Measurements from ENCODE around the gene KLHDC7B. TPM values are rescaled to one million over a fixed set of nuclear protein-coding genes. Genes with fewer than 3 reads are reported as not detected.

Gene KLHDC7B
- total and polyA plus RNA-seq, 2 of the 13 experiments (the other 11 are each of a cell fraction or from before 2014, with no cell fraction given): 0.11 TPM; not detected in 1

GRCh38 chr22:50527921-50528681 lies 17.6 kb upstream of the KLHDC7B start (continued):
- TF ChIP-seq REPIN1 (CRISPR knock-in tag; IDR thresholded peaks at IDR 0.05; ENCODE audit: borderline replicate concordance, low read depth) (no peak), ZNF329 (CRISPR knock-in tag; IDR thresholded peaks at IDR 0.05; ENCODE audit: low read depth) (no peak), FLYWCH1 (CRISPR knock-in tag; IDR thresholded peaks at IDR 0.05) (no peak), PHF21A (CRISPR knock-in tag; IDR thresholded peaks at IDR 0.05) (no peak), ZNF121 (CRISPR knock-in tag; IDR thresholded peaks at IDR 0.05) (peak; percentile 51; the same call in 1 of the 2 replicates)

GRCh38 chr22:50528682-50529415 lies 16.9 kb upstream of the KLHDC7B start:
- ATAC-seq: no peak
- intact Hi-C loops (cut with micrococcal nuclease; ENCODE audit: unreplicated experiment): loop anchor here (5.0 kb wide), 1 partner anchor 33 kb away; the partner anchor contains the start of gene SYCE3
- Histone ChIP-seq H3K36me3 (replicated peaks in 1 of 2; ENCODE audit: control insufficient read depth in 1 of 2, insufficient read depth in 2 of 2, low read length in 2 of 2) (no peaks in the 10 kb centered on the region), H3K9me3 (ENCODE audit: low read length) (no peaks in the 10 kb centered on the region), H3K4me3 (replicated peaks in 1 of 3; ENCODE audit: insufficient read depth in 1 of 3, low read depth in 2 of 3, low read length in 3 of 3) (no peak overlapping the region; a peak in 1 of 6 replicates), H3K79me2 (ENCODE audit: insufficient read depth, low read length) (peaks cover 14% of the 10 kb centered on the region), H3K9ac (ENCODE audit: insufficient read depth, low read depth, low read length) (no peak overlapping the region), H4K20me1 (ENCODE audit: insufficient read depth, low read length) (peaks cover 8% of the 10 kb centered on the region), H3K27me3 (ENCODE audit: control insufficient read depth in 1 of 2, insufficient read depth in 2 of 2, low read length in 2 of 2) (0 out of 5 replicates have a peak, but pooled peaks cover 0 to 4% of the 10 kb centered on the region in 2 experiments), H2AFZ (ENCODE audit: low read length) (no peak overlapping the region), H3K4me1 (ENCODE audit: insufficient read depth, low read length) (peaks cover 72% of the 10 kb centered on the region), H3K4me2 (ENCODE audit: low read depth, low read length) (no peak overlapping the region), H3K27ac (ENCODE audit: extremely low read length, insufficient read depth, low read length) (no peak overlapping the region)
- CTCF ChIA-PET (ENCODE audit: low intra/inter-chr PET ratio, low total read pairs): no interaction called here
- FAIRE-seq: no peak
- no TSS peak for BruUV-seq (replicated peaks)
- DNase-seq (ENCODE audit: low spot score): no peak
- WGBS (ENCODE audit: low lambda C conversion rate): 59% methylated on average over 3 of the region's 15 CpGs
- in situ Hi-C loops (cut with HindIII; ENCODE audit: extremely low pct_ligation_motif_present, low pct_unique_long_range_greater_than_20kb): no loop called here
- POLR2A ChIA-PET: interaction anchor here (0.9 to 2.5 kb wide), 8 partner anchors 9 to 171 kb away, joined by 3 to 10 read pairs (median 6); partner anchors contain the start of genes KLHDC7B, LMF2, NCAPH2 and SYCE3
- TF ChIP-seq XRCC5 (optimal IDR thresholded peaks at IDR 0.05; ENCODE audit: low read length): no peak
- TF ChIP-seq ZSCAN31 (CRISPR knock-in tag; IDR thresholded peaks at IDR 0.05; ENCODE audit: low read depth): no peak
- no peak for TF ChIP-seq SKIL (CRISPR knock-in tag; IDR thresholded peaks at IDR 0.05; ENCODE audit: borderline replicate concordance)
- 0 out of 2 replicates have a peak, but pooled peaks have one; percentile 4 for TF ChIP-seq ATF3 (CRISPR knock-in tag; IDR thresholded peaks at IDR 0.05)
- 0 out of 2 replicates have a peak, but pooled peaks have one; percentile 21 for TF ChIP-seq ZNF574 (CRISPR knock-in tag; IDR thresholded peaks at IDR 0.05)
- TF ChIP-seq ZBTB33 (CRISPR knock-in tag; IDR thresholded peaks at IDR 0.05): peak; percentile 94
- no peak for TF ChIP-seq ZSCAN9 (CRISPR knock-in tag; IDR thresholded peaks at IDR 0.05; ENCODE audit: borderline replicate concordance)
- 0 out of 4 replicates have a peak, but pooled peaks of 1 of the 2 experiments have one; percentile 22 for TF ChIP-seq POLR2A (IDR thresholded peaks at IDR 0.05; ENCODE audit: insufficient read depth in 1 of 2, low read depth in 2 of 2, low read length in 2 of 2)
